WI38 (cell line): ENCODE data around the gene VWA5B1.

Source experiments
- H3K4me3 ChIP-seq: 2 replicates; pipeline ENCODE4 v1.5.1; 2011; ENCODE audit warnings: low read depth, mild to moderate bottlenecking, control low read depth, low read length
- TF ChIP-seq, protein P1 (sequence below): IDR thresholded peaks from 2 replicates; pipeline ENCODE4 v1.5.1; 2012; ENCODE audit warnings: low read depth, mild to moderate bottlenecking, control low read depth, low read length

The VWA5B1 gene

GRCh38 chr1:20302108-20302471, 11.4 kb downstream of the VWA5B1 start:
- TF ChIP-seq, protein P1, sequence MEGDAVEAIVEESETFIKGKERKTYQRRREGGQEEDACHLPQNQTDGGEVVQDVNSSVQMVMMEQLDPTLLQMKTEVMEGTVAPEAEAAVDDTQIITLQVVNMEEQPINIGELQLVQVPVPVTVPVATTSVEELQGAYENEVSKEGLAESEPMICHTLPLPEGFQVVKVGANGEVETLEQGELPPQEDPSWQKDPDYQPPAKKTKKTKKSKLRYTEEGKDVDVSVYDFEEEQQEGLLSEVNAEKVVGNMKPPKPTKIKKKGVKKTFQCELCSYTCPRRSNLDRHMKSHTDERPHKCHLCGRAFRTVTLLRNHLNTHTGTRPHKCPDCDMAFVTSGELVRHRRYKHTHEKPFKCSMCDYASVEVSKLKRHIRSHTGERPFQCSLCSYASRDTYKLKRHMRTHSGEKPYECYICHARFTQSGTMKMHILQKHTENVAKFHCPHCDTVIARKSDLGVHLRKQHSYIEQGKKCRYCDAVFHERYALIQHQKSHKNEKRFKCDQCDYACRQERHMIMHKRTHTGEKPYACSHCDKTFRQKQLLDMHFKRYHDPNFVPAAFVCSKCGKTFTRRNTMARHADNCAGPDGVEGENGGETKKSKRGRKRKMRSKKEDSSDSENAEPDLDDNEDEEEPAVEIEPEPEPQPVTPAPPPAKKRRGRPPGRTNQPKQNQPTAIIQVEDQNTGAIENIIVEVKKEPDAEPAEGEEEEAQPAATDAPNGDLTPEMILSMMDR = no peak
- no peak overlapping the region for H3K4me3 ChIP-seq

DNA sequence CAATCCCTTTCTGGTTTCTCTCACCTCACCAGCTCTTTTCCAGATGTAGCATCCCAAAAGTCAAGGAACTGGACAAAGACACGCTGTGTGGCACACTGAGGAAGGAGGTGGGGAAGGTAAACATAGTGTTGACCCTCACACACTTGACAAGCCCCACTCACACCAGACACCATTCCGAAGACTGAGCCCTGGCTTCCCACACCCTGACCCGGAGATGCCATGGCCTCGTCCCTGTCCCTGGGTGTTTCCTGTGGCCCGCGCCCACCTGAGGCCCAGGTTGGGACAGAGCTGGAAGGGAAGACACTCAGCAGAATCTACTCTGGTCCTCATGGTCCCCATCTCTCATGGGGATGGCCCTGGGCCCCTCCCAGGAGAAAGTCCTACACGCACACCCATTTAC, 16.4 kb downstream of the VWA5B1 start:
- TF ChIP-seq, protein P1 = no peak
- no peak overlapping the region for H3K4me3 ChIP-seq

DNA sequence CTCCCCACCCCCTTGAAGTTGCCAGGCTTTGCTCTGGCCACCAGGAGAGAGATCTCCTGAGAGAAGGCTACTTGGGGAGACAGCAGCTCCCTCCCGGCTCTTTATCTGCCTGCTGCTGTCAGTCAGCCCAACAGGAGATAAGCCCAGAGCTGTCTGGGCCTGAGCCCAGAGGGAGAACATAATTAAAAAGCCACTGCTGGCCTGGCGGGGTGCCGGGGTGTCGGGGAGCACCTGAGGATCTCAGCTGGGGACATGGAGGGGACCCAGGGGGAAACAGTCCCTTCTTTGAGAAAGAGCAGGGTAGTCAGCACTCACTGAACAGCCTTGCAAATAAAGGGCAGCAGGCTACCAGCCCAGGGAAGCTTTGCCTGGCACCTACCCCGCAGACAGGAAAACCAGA, 17.9 kb downstream of the VWA5B1 start:
- no peak overlapping the region for H3K4me3 ChIP-seq
- TF ChIP-seq, protein P1 = no peak

DNA sequence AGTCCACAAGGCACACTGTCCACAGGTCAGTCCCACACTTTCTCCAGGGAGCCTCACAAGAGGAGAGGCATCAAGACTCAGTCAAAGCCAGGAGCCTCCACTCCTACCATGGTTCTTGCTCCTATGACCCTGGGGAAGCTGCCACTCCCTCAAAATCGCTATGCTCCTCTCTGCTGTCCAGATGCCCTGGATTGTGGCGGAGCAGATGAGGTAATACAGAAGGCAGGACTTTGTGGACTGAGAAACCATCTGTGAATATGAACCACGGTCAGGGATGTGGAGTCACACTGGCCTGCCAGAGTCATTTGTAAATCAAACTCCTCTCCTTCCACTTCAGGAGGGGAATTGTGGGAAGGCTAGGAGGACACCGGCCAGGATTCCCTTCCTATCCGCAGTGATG, 20.6 kb downstream of the VWA5B1 start:
- TF ChIP-seq, protein P1 = no peak
- no peak overlapping the region for H3K4me3 ChIP-seq

- H3K4me3 ChIP-seq = no peak overlapping the region
- TF ChIP-seq, protein P1 = no peak
Observed at GRCh38 chr1:20312310-20312709, 21.6 kb downstream of the VWA5B1 start.

GRCh38 chr1:20312818-20313217, 22.1 kb downstream of the VWA5B1 start:
- no peak overlapping the region for H3K4me3 ChIP-seq
- TF ChIP-seq, protein P1 = no peak

GRCh38 chr1:20317471-20317870, 26.8 kb downstream of the VWA5B1 start:
- no peak overlapping the region for H3K4me3 ChIP-seq
- TF ChIP-seq, protein P1 = no peak

- no peak overlapping the region for H3K4me3 ChIP-seq
- TF ChIP-seq, protein P1 = no peak
Observed at GRCh38 chr1:20318521-20318920, 27.8 kb downstream of the VWA5B1 start.
